Neural cell (in vitro differentiated cells): ENCODE data around the gene PRLHR.

Source experiments
- EP300 ChIP-seq: fragments of 450-650 bp; conservative IDR thresholded peaks from 2 replicates; pipeline ENCODE4 v1.6.1; 2014; ENCODE audit warnings: antibody characterized with exemption, mild to moderate bottlenecking, moderate library complexity; ENCODE audit not compliant: poor library complexity, severe bottlenecking
- EZH2 ChIP-seq: fragments of 200-600, 300-800 bp; shearing (Covaris generic), sonication (generic); IDR thresholded peaks from 2 replicates; pipeline ENCODE4 v1.6.1; 2014; ENCODE audit warnings: antibody characterized with exemption, low read length, borderline replicate concordance, mild to moderate bottlenecking; ENCODE audit not compliant: insufficient read depth, poor library complexity, severe bottlenecking
- MXI1 ChIP-seq: fragments of 450-650 bp; conservative IDR thresholded peaks from 2 replicates; pipeline ENCODE4 v1.6.1; 2014; ENCODE audit warnings: antibody characterized with exemption, mild to moderate bottlenecking; ENCODE audit not compliant: poor library complexity, severe bottlenecking
- POLR2AphosphoS5 ChIP-seq: IDR thresholded peaks from 2 replicates; pipeline ENCODE4 v1.6.1; 2012
- RAD21 ChIP-seq: fragments of 450-650 bp; conservative IDR thresholded peaks from 2 replicates; pipeline ENCODE4 v1.6.1; 2014; ENCODE audit warnings: antibody characterized with exemption, mild to moderate bottlenecking, moderate library complexity
- TAF1 ChIP-seq: IDR thresholded peaks from 2 replicates; pipeline ENCODE4 v1.6.1; 2012; ENCODE audit warnings: low read depth
- TF ChIP-seq, protein P1 (sequence below): fragments of 450-650 bp; IDR thresholded peaks from 2 replicates; pipeline ENCODE4 v1.5.1; 2014; ENCODE audit warnings: antibody characterized with exemption, mild to moderate bottlenecking, moderate library complexity; ENCODE audit not compliant: poor library complexity, severe bottlenecking
- TF ChIP-seq, protein P2 (sequence below): IDR thresholded peaks from 2 replicates; pipeline ENCODE4 v1.6.1; 2012; ENCODE audit warnings: borderline replicate concordance

DNA sequence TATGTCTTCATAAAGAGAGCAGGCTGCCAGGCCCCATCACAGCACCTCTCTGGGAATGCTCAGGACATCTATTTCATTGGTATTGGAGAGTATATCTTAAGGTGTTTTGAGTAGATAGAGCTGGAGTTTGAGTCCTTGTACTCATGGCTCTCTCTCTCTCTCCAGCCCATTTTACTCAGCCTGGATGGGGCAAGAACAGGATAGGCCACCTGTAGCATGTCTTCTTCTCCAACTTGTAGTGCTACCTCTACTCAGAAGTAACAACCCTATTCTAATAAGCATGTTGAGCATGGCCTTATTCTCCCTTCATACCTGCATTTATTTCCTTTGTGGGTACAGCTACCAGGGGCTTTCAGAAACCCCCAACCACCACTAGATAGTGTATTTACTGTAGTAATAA, 21.9 kb downstream of the PRLHR start:
- TF ChIP-seq TAF1 (no peak), EP300 (no peak), RAD21 (no peak), POLR2AphosphoS5 (no peak), MXI1 (no peak), EZH2 (no peak)
- TF ChIP-seq, protein P1, sequence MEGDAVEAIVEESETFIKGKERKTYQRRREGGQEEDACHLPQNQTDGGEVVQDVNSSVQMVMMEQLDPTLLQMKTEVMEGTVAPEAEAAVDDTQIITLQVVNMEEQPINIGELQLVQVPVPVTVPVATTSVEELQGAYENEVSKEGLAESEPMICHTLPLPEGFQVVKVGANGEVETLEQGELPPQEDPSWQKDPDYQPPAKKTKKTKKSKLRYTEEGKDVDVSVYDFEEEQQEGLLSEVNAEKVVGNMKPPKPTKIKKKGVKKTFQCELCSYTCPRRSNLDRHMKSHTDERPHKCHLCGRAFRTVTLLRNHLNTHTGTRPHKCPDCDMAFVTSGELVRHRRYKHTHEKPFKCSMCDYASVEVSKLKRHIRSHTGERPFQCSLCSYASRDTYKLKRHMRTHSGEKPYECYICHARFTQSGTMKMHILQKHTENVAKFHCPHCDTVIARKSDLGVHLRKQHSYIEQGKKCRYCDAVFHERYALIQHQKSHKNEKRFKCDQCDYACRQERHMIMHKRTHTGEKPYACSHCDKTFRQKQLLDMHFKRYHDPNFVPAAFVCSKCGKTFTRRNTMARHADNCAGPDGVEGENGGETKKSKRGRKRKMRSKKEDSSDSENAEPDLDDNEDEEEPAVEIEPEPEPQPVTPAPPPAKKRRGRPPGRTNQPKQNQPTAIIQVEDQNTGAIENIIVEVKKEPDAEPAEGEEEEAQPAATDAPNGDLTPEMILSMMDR, result no peak
- TF ChIP-seq, protein P2, sequence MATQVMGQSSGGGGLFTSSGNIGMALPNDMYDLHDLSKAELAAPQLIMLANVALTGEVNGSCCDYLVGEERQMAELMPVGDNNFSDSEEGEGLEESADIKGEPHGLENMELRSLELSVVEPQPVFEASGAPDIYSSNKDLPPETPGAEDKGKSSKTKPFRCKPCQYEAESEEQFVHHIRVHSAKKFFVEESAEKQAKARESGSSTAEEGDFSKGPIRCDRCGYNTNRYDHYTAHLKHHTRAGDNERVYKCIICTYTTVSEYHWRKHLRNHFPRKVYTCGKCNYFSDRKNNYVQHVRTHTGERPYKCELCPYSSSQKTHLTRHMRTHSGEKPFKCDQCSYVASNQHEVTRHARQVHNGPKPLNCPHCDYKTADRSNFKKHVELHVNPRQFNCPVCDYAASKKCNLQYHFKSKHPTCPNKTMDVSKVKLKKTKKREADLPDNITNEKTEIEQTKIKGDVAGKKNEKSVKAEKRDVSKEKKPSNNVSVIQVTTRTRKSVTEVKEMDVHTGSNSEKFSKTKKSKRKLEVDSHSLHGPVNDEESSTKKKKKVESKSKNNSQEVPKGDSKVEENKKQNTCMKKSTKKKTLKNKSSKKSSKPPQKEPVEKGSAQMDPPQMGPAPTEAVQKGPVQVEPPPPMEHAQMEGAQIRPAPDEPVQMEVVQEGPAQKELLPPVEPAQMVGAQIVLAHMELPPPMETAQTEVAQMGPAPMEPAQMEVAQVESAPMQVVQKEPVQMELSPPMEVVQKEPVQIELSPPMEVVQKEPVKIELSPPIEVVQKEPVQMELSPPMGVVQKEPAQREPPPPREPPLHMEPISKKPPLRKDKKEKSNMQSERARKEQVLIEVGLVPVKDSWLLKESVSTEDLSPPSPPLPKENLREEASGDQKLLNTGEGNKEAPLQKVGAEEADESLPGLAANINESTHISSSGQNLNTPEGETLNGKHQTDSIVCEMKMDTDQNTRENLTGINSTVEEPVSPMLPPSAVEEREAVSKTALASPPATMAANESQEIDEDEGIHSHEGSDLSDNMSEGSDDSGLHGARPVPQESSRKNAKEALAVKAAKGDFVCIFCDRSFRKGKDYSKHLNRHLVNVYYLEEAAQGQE, result no peak
